K562 (cell line): Measurements from ENCODE around the gene SLC9A1. TPM values are rescaled to one million over a fixed set of nuclear protein-coding genes. Genes with fewer than 3 reads are reported as not detected.
A peak's percentile ranks its signal among the peaks of the same experiment; 100 is the strongest.

ENCODE experiments used
- ATAC-seq: fragments of 200-7000 bp; cut with Tn5 transposase; 3 replicates; pipeline ENCODE4 v1.9.1; 2020; ENCODE audit warnings: moderate library complexity
- BruUV-seq: library from RNA; stranded (reverse); fragments of 400-500 nt; replicated peaks from 2 replicates; lab custom pipeline; 2021; lab: Mats Ljungman, UMichigan
- CTCF ChIA-PET: fragments of 300-600 bp; formaldehyde crosslinking; extraction: SDS; loops from one replicate; lab custom pipeline; 2021; ENCODE audit warnings: low intra/inter-chr PET ratio; lab: Yijun Ruan, JAX
- POLR2A ChIA-PET: fragments of 300-600, 350-650 bp; sonication (Branson Sonifier 250); formaldehyde crosslinking; extraction: SDS; loops from one replicate; lab custom pipeline; 2021; ENCODE audit warnings: antibody characterized with exemption, inconsistent platforms; lab: Yijun Ruan, JAX
- DNase-seq, 4 experiments: peaks; one replicate each; pipeline versions ENCODE4 v3.0.0 to v3.0.0-alpha.2; 2011 to 2018; ENCODE audit warnings: low spot score in 3 of 4, mixed read lengths in 3 of 4; ENCODE audit errors: extremely low read depth in 1 of 4
- FAIRE-seq: peaks from 2 replicates; lab custom pipeline; 2011; peaks lifted over from hg19 to GRCh38; lab: Jason Lieb, UNC
- H2AFZ ChIP-seq: 2 replicates; pipeline ENCODE4 v1.6.0; 2011; ENCODE audit warnings: low read depth, low read length, control low read depth, inconsistent platforms
- H3K27ac ChIP-seq: fragments of 200-600 bp; 3 replicates; pipeline ENCODE4 v1.8.0; 2011; ENCODE audit warnings: low read depth, mild to moderate bottlenecking, control low read depth, inconsistent platforms, low read length, moderate library complexity, mixed read lengths; ENCODE audit errors: extremely low read depth
- H3K27me3 ChIP-seq, 2 experiments: fragments of 300-600 bp in 1 of 2; 2 replicates in 1 of 2; 3 replicates in 1 of 2; pipeline versions ENCODE4 v1.6.0 to v1.8.0; 2011; ENCODE audit warnings: inconsistent platforms in 2 of 2, low read length in 2 of 2, mild to moderate bottlenecking in 1 of 2, mixed read lengths in 1 of 2, moderate library complexity in 1 of 2; ENCODE audit not compliant: control insufficient read depth in 2 of 2, insufficient read depth in 2 of 2
- H3K36me3 ChIP-seq: fragments of 300-600 bp; 3 replicates; pipeline ENCODE4 v1.8.0; 2011; ENCODE audit warnings: mild to moderate bottlenecking, low read length, inconsistent platforms; ENCODE audit not compliant: control insufficient read depth, insufficient read depth
- H3K4me1 ChIP-seq, 2 experiments: fragments of 200-600 bp in 1 of 2; replicated peaks in 1 of 2; 2 replicates in 1 of 2; 3 replicates in 1 of 2; pipeline versions ENCODE4 v1.5.1 to v1.8.0; 2011; ENCODE audit warnings: inconsistent platforms in 2 of 2, low read length in 2 of 2, mild to moderate bottlenecking in 1 of 2, mixed read lengths in 1 of 2, moderate library complexity in 1 of 2; ENCODE audit not compliant: control insufficient read depth in 2 of 2, insufficient read depth in 2 of 2
- H3K4me2 ChIP-seq: 2 replicates; pipeline ENCODE4 v1.6.1; 2011; ENCODE audit warnings: low read length, control low read depth, inconsistent platforms, mixed read lengths; ENCODE audit not compliant: insufficient read depth
- H3K4me3 ChIP-seq: fragments of 200-600 bp; sonication (generic), shearing (Covaris generic); 2 replicates; pipeline ENCODE4 v1.5.1; 2016; ENCODE audit warnings: control low read depth, inconsistent platforms
- H3K79me2 ChIP-seq: fragments of 200-600 bp; 3 replicates; pipeline ENCODE4 v1.8.0; 2011; ENCODE audit warnings: low read length, inconsistent platforms; ENCODE audit not compliant: control insufficient read depth, insufficient read depth
- H3K9ac ChIP-seq, 2 experiments: 2 replicates each; pipeline versions ENCODE4 v1.6.0 to v1.6.1; 2011; ENCODE audit warnings: low read depth in 2 of 2, low read length in 2 of 2, control low read depth in 1 of 2, inconsistent platforms in 1 of 2, mild to moderate bottlenecking in 1 of 2, mixed read lengths in 1 of 2; ENCODE audit not compliant: insufficient read depth in 1 of 2
- H3K9me1 ChIP-seq: one replicate; pipeline ENCODE4 v1.6.0; 2011; ENCODE audit warnings: inconsistent platforms, mild to moderate bottlenecking, low read length, moderate library complexity; ENCODE audit not compliant: control insufficient read depth, insufficient read depth
- H3K9me3 ChIP-seq: replicated peaks from 2 replicates; pipeline ENCODE4 v1.5.1; 2011; ENCODE audit warnings: low read depth, low read length, inconsistent platforms; ENCODE audit not compliant: control insufficient read depth, insufficient read depth
- H4K20me1 ChIP-seq: replicated peaks from 2 replicates; pipeline ENCODE4 v1.6.1; 2011; ENCODE audit warnings: low read length, inconsistent platforms, mixed read lengths; ENCODE audit not compliant: control insufficient read depth, insufficient read depth
- BCOR ChIP-seq: fragments of 450-650 bp; IDR thresholded peaks from 2 replicates; pipeline ENCODE4 v1.6.1; 2016
- FOXA3 ChIP-seq, 2 experiments: fragments of 450-650 bp in 1 of 2; sonication (generic) in 1 of 2; formaldehyde crosslinking; IDR thresholded peaks in 1 of 2; conservative IDR thresholded peaks in 1 of 2; 2 replicates each; pipeline versions ENCODE4 v1.4.0 to v1.8.0; 2020 to 2022; ENCODE audit warnings: mild to moderate bottlenecking in 2 of 2, missing genetic modification reagents in 1 of 2
- FOXP1 ChIP-seq: sonication (generic); formaldehyde crosslinking; IDR thresholded peaks from 2 replicates; pipeline ENCODE4 v1.8.0; 2022; ENCODE audit warnings: mild to moderate bottlenecking, missing genetic modification reagents
- HLTF ChIP-seq: fragments of 450-650 bp; IDR thresholded peaks from 2 replicates; pipeline ENCODE4 v1.6.1; 2016
- RBM25 ChIP-seq: fragments of 200-400 bp; formaldehyde crosslinking; IDR thresholded peaks from 2 replicates; pipeline ENCODE4 v1.6.1; 2018; ENCODE audit warnings: low read length, low read depth, moderate library complexity; ENCODE audit not compliant: severe bottlenecking
- SAP30 ChIP-seq: fragments of 200-600 bp; sonication (generic); IDR thresholded peaks from 2 replicates; pipeline ENCODE4 v1.6.1; 2012; ENCODE audit warnings: borderline replicate concordance, low read depth, mild to moderate bottlenecking, moderate library complexity, low read length, control low read depth, inconsistent platforms; ENCODE audit not compliant: insufficient read depth, poor library complexity, severe bottlenecking
- ZNF121 ChIP-seq: sonication (generic); formaldehyde crosslinking; conservative IDR thresholded peaks from 2 replicates; pipeline ENCODE4 v1.8.0; 2022; ENCODE audit warnings: missing genetic modification reagents
- WGBS: fragments of 100-300 bp; shearing (Covaris generic); methylation state at CpG from one replicate; pipeline ENCODE4 v1.1.6; 2016; ENCODE audit warnings: low coverage, mixed read lengths; ENCODE audit not compliant: insufficient coverage; ENCODE audit errors: missing lambda C conversion rate; 5-methylcytosine and 5-hydroxymethylcytosine counted together
- in situ Hi-C: fragments of 300-500 bp; cut with MboI; formaldehyde crosslinking; loops from 4 replicates; pipeline ENCODE4 v1.15.0; 2018; ENCODE audit warnings: inconsistent platforms, mixed read lengths
- intact Hi-C: fragments of 100-400 bp; cut with micrococcal nuclease; formaldehyde crosslinking; loops from 2 replicates; pipeline ENCODE4 v1.14.2; 2022
- polyA plus RNA-seq, 8 experiments: library from polyadenylated mRNA; depleted of rRNA in 4 of 8; stranded (reverse) in 5 of 8; unstranded in 3 of 8; fragments of >200 nt; fragmentation: Nextera tagmentation in 2 of 8; fragmentation: Illumina TruSeq in 1 of 8; extraction: Ambion mirVana in 2 of 8; extraction: Trizol in 1 of 8; gene quantifications; 2 replicates each; pipeline versions ENCODE4 v1.2.1 to v1.2.3, GENCODE V29; 2011 to 2014; ENCODE audit warnings: inconsistent platforms in 1 of 8, missing spikeins in 1 of 8
- total RNA-seq, 7 experiments: library from RNA; depleted of rRNA in 6 of 7; stranded (reverse); fragments of >200 nt in 6 of 7; fragmentation: Illumina TruSeq in 2 of 7; extraction: Trizol in 2 of 7; gene quantifications; 2 replicates each; pipeline versions ENCODE4 v1.2.1 to v1.2.3, GENCODE V29; 2011 to 2021; ENCODE audit warnings: low replicate concordance in 1 of 7
- TF ChIP-seq, protein P1 (sequence below), 2 experiments: IDR thresholded peaks; 2 replicates each; pipeline ENCODE4 v1.6.1; 2012; ENCODE audit warnings: improper control_type of control experiment in 2 of 2, low read depth in 2 of 2, low read length in 2 of 2, borderline replicate concordance in 1 of 2

Gene SLC9A1
- total and polyA plus RNA-seq, 9 of the 15 experiments (the other 6 are each of a cell fraction or from before 2014, with no cell fraction given) = 0.59 to 14.4 (median 2.0) TPM

DNA sequence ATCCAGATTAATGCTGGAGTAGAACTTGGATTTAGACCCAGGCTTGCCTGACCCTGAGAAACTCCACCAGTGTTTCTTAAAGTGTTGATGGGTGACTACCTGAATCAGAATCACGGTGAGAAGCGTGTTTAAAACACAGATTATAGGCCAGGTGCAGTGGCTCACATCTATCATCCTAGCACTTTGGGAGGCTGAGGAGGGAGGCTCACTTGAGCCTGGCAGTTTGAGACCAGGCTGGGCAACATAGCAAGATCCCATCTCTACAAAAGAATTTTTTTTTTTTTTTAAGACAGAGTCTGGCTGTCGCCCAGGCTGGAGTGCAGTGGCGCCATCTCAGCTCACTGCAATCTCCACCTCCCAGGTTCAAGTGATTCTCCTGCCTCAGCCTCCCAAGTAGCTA, 86.0 kb downstream of the SLC9A1 start:
- CTCF ChIA-PET = interaction anchor here (0.7 kb wide), 1 partner anchor 25 kb away, joined by 3 read pairs; no protein-coding TSS in a partner anchor

More for the DNA sequence above, 86.0 kb downstream of the SLC9A1 start:
- no peaks in the 10 kb centered on the region for H3K36me3 ChIP-seq
- in situ Hi-C loops (no loop called here), intact Hi-C loops (no loop called here)
- H3K9me1 ChIP-seq = no peaks in the 10 kb centered on the region
- no peaks in the 10 kb centered on the region for H4K20me1 ChIP-seq
- H3K79me2 ChIP-seq = no peaks in the 10 kb centered on the region
- ATAC-seq = no peak
- no peak overlapping the region for H3K4me3 ChIP-seq
- no peak overlapping the region for H3K4me2 ChIP-seq
- H3K9me3 ChIP-seq = no peaks in the 10 kb centered on the region
- peak; percentile 46 for TF ChIP-seq RBM25
- TF ChIP-seq SAP30 = no peak
- peak; percentile 99 for TF ChIP-seq ZNF121 (CRISPR knock-in tag)
- peak in 1 of 2 experiments; percentile 27; a peak in 1 of 4 replicates for TF ChIP-seq FOXA3 (CRISPR knock-in tag; conservative IDR thresholded peaks at IDR 0.05 in 1 of 2, IDR thresholded peaks at IDR 0.05 in 1 of 2)
- TF ChIP-seq, protein P1, sequence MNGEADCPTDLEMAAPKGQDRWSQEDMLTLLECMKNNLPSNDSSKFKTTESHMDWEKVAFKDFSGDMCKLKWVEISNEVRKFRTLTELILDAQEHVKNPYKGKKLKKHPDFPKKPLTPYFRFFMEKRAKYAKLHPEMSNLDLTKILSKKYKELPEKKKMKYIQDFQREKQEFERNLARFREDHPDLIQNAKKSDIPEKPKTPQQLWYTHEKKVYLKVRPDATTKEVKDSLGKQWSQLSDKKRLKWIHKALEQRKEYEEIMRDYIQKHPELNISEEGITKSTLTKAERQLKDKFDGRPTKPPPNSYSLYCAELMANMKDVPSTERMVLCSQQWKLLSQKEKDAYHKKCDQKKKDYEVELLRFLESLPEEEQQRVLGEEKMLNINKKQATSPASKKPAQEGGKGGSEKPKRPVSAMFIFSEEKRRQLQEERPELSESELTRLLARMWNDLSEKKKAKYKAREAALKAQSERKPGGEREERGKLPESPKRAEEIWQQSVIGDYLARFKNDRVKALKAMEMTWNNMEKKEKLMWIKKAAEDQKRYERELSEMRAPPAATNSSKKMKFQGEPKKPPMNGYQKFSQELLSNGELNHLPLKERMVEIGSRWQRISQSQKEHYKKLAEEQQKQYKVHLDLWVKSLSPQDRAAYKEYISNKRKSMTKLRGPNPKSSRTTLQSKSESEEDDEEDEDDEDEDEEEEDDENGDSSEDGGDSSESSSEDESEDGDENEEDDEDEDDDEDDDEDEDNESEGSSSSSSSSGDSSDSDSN (IDR thresholded peaks at IDR 0.05; ENCODE audit: borderline replicate concordance in 1 of 2, low read depth in 2 of 2, low read length in 2 of 2) = no peak
- peak; percentile 34; the same call in 1 of the 2 replicates for TF ChIP-seq BCOR
- no peak for TF ChIP-seq HLTF
- TF ChIP-seq FOXP1 (CRISPR knock-in tag) = peak; percentile 35; the same call in 1 of the 2 replicates
- peaks cover 17 to 37% of the 10 kb centered on the region in 2 experiments for H3K4me1 ChIP-seq
- no TSS peak for BruUV-seq
- no peaks in the 10 kb centered on the region for H3K27me3 ChIP-seq
- no peak overlapping the region for H2AFZ ChIP-seq
- no peak overlapping the region for H3K27ac ChIP-seq
- no peak for DNase-seq
- WGBS = 48% methylated on average over 4 of the region's 4 CpGs
- POLR2A ChIA-PET = interaction anchor here (1.2 kb wide), 1 partner anchor 50 kb away, joined by 3 read pairs; no protein-coding TSS in a partner anchor
- H3K9ac ChIP-seq = no peak overlapping the region
- no peak for FAIRE-seq
